HG02610 (cell line): ENCODE results near the gene NAPB.

ENCODE experiments used
- ATAC-seq: cut with Tn5 transposase; IDR thresholded peaks from one replicate; pipeline ENCODE4 v1.9.1; 2021; ENCODE audit warnings: mild to moderate bottlenecking, moderate library complexity; ENCODE audit not compliant: unreplicated experiment

Gene NAPB

GRCh38 chr20:23407781-23408464, 13.4 kb downstream of the NAPB start:
- peak; percentile 57 for ATAC-seq

DNA sequence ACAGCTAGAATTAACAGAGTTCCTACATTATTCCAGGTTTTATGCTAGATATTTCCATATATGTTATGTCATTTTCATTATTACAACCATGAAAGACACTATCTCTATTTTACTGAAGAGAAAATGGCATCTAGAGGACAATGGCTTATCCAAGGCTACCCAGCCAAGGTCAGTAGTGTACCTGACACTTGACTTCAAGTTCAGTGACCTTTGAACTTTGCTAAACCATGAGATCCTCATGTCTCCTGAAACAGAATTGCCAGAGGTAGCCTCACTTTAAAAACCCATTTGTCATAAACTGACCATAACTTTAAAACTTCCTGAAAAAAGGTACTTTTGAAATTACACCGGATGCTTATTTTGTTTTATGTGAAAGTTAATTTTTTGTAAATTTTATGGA, 14.4 kb downstream of the NAPB start:
- no peak for ATAC-seq

GRCh38 chr20:23404196-23404595, 17.1 kb downstream of the NAPB start:
- no peak for ATAC-seq

- ATAC-seq, result no peak
These were observed 17.5 kb downstream of the NAPB start for GRCh38 chr20:23403751-23404150.

- ATAC-seq, result no peak
These were observed 20.2 kb downstream of the NAPB start for GRCh38 chr20:23401051-23401450.

DNA sequence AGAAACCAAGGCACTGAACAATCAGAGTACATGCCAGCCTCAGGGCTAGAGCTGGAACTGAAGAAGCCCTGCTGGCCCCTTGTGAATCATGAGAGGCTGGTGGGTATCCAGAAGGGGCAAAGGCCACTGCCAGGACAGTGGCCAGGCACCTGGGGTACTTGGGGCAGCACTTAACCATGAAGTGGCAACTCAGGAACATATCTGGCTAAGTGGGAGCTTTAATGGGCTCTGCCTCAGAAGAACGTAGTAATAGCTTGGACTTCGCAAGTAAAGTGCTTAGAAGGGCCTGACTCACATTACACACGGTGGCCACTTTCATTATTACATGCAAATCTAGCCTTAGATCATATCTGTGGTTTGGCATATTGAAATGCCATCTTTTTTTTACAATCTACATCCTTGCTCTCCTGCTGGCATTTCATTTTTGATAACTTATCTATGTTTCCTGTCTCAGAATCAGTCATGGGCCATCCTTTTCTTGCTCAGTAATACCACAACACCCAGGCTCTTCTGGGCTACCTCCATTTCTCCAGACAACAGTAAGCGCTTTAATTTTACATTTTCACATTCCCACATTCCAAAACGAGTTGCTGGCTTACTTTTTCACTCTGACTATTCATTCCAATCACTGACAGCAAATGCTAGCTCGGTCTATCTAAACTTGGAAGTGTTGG, 21.6 kb downstream of the NAPB start:
- no peak for ATAC-seq

DNA sequence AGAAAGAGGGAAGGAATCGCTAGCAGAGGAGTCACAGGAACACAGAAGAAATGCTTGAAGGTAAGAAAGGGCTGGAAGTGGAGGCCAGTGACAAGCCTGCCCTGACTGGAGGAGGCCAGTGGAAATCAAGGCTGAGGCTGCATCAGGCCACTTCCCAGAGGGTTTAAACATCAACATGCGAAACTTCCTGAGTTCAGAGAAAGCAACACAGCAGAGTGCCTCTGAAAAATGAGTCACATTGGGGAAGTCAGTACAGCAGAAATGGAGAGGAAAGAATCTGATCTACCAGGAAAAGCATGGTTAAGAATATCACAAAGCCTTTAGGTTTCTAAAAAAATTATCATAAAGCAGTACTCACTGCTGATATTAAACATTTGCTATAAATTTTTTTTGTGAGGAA, 23.3 kb downstream of the NAPB start:
- ATAC-seq, result no peak

DNA sequence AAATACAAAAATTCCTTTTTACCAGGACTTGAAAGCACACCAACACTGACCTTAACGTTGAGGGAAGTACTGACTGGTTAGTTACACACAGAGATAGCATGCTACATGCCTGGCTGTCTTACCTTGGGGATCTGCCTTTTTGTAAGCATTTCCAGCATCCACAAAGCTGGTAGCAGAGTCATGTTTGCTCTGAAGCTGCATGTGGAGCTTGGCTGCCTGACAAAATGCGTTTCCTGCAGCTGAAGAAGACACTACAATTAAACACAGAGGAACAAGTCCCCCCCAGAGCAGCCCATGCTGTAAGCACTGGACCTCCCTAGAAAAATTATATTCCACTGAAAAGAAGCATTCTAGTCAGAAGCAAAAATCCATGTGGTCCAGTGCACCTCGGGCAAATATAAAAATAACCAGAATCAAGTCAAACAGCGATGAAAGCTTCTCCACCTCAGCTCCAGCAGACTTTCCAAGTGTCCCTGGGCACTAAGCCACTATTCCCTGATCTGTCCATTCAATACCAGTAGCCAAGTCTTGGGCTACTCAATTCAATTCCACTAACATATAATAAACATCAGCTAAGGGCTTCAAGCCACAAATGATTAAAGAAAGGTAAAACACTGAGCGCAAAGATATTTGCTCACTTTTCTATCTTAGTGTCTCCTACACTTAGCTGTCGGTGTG, 24.2 kb downstream of the NAPB start:
- ATAC-seq, result no peak

DNA sequence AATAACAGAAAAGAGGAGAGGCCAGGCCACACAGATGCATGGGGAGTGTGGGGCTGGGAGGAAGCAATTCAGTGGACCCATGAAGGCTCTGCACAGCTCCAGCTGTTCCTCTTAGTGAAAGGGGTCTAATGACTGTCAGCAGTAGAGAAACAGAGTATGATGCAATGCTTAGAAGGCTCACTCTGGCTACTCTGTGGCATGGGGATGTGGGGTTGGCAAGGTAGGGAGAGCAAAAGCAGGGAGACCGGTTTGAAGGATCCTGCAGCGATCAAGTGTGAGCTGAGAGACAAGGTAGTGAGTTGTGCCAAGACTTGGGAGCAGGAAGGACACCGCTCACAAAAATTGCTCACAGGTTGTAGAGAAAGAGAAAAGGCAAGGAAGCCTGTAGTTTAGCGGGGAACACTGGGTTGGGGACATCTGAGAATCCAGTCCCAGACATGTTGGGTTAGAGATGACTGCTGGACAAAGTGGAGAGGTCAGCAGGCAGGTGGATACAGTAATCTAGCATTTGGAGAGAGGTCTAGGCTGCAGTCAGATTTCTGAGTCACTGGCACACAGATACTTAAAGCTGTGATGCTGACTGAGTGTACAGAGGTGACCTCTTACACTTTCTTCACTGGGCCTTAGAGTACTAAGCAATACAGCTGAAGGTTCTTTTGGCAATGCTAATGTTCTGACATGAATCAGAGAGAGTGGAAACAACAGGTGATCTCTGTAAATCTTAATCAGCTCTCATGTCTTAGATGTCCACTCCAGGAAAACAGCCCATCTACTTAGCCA, 27.1 kb downstream of the NAPB start:
- ATAC-seq, result no peak

DNA sequence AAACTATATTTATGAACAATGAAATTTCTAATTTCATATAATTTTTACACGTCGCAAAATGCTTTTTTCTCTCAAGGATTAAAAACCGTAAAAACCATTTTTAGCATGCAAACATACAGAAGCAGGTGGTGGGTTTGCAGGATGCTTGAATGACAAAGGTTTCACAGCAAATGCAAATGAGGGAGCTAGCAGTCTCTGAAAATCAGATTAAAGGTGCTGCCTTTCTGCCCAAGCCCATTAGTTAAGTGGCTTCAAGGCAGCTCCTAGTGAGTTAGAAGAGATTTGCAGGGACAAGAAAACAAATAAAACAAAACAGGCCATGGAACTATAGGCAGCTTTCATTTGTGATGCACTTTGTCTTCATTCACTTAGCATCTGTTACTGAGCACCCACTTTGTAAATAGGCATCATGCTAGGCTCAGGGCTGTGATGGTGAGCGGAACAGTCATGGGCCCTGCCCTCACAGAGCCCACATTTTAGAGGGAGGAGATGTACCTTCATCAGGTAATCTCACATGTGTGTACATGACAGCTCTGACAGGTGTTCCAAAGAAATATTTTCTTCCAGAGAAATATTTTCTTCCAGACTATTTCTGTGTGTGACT, 29.5 kb downstream of the NAPB start:
- ATAC-seq, result no peak

DNA sequence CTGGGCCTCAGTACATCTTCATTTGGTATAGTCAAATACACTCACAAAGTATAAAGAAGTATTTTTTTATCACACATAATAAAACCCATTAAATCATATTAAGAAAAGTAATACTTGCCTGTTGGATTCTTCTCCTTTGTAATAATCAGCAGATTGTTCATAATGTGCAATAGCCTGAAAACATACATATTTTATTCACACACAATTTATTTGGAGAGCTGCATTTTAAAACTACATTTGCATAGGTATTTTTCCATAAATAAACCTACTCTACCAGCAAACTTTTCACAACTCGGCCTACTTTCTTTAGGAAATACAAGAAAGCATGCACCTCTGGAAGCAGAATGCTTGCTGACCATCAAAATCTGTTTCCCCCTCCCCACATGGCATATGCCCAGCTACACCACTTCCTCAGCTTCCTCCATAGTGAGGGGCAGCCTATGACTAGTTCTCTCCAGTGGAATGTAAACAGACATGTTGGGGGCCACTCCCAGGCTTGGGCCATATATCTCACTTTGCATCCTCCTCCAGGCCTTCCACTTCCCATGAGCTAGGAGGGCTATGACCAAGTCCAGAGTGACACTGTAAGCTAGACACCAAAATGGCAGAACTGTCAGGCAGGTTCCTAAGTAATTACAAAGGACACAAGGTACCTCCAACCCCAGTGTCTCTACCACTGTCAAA, 31.1 kb downstream of the NAPB start:
- no peak for ATAC-seq

GRCh38 chr20:23387118-23387443, 34.2 kb downstream of the NAPB start:
- no peak for ATAC-seq

DNA sequence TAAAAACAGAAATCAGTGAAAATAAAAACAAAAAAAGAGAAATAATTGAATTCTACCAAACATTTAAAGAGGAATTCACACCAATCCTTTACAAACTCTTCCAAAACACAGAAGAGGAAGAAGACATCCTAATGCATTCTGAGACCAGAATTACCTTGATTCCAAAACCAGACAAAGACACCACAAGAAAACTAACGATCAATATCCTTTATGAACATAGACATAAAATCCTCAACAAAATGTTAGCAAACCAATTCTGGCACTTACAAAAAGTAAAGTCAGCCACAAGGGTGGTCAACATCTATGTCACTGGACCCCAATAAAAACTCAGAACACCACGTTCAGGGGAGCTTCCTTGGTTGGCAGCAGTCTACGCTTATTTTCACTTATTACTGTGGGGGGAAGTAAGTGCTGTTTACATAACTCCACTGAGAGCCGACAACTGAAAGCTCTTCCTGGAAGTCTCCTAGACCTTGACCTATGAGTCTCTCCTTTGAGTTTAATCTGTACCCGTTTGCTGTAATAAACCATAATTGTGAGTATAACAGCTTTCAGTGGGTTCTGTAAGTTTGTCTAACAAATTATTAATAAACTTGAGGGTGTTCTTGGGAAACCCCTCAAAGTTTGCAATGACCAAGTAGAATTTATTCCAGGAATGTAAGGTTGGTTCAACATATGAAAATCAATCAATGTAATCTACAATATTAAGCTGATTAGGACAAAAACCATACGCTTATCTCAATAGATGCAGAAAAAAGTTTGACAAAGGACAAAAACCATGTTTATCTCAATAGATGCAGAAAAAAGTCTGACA, 34.8 kb downstream of the NAPB start:
- no peak for ATAC-seq

- no peak for ATAC-seq
These were observed 39.4 kb downstream of the NAPB start for GRCh38 chr20:23381876-23382275.

GRCh38 chr20:23379772-23380171, 41.5 kb downstream of the NAPB start:
- ATAC-seq, result no peak

GRCh38 chr20:23375827-23376226, 45.5 kb downstream of the NAPB start:
- ATAC-seq, result no peak

DNA sequence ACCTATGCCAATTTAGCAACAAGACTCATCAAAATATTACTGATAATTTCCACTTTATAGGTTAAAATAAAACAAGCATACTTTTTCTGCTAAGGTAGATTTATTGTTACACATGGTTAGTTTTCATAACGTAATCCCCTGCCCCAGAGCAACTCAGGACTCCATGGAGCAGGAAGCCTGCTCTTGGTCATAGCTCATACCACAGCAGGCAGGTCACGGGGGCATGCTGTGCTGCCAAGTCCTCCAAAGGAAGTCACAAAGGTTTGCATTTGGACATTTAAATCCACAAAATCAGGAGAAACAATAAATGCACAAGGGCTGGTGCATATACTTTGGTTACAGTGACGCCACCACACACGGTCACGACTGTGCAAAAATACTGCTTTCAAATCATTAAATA, 46.8 kb downstream of the NAPB start:
- no peak for ATAC-seq

- no peak for ATAC-seq
These were observed 49.8 kb downstream of the NAPB start for GRCh38 chr20:23371496-23371895.

DNA sequence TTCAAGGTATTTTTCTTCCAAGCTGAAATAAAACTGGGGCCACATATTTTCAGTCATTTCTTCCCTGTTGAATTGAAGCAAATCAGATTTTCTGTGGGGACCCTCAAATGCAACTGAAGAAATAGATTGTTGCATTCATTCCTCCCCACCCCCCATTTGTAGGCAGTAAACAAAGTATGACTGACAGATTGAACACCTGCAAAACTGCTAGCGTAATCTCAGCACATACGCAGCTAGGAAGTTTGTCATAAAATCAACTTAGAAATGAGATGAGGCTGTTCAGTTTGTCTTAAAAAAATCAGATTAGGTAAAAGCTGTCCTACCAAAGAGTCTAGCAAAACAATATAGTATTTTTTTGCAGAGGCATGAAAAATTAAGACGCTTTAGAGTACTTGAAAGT, 50.4 kb downstream of the NAPB start:
- ATAC-seq, result no peak

DNA sequence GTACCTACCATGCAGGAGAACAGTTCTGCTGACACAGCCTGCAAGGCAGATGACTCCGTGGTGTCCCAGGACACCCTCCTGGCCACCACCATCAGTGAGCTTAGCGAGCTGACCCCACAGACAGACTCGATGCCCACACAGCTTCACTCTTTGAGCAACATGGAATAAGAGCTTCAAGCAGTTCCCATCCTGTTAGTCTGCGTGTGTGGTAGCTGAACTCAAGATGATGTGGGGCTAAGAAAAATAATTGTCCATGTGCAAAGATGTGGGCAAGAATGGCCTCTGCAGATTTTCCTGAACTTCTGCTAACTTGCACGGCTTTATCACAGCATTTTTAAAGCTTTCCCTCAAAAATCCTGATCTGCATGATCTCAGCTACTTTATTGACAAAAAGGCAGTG, 51.0 kb downstream of the NAPB start:
- ATAC-seq, result no peak
